AG10803 (cell line): ENCODE results near the gene TMEM250.
"Not testable (repeated sequence)": the region's sequence is repeated elsewhere in the genome, so short reads cannot be mapped to it uniquely, and the experiment has no call there.

Experiments
- DNase-seq: peaks from one replicate; pipeline ENCODE4 v3.0.0; 2010; ENCODE audit warnings: low read depth
- H3K4me3 ChIP-seq: 2 replicates; pipeline ENCODE4 v1.5.1; 2011; ENCODE audit warnings: mild to moderate bottlenecking, low read length, control low read depth
- CTCF ChIP-seq: conservative IDR thresholded peaks from 2 replicates; pipeline ENCODE4 v1.5.1; 2011; ENCODE audit warnings: mild to moderate bottlenecking, low read length, control low read depth, inconsistent platforms

The TMEM250 gene

GRCh38 chr9:136104916-136105315 lies 13.8 kb downstream of the TMEM250 start:
- no peak for TF ChIP-seq CTCF
- no peak overlapping the region for H3K4me3 ChIP-seq
- DNase-seq: no peak

- no peak overlapping the region for H3K4me3 ChIP-seq
- DNase-seq: no peak
- TF ChIP-seq CTCF: no peak
Measured at GRCh38 chr9:136104488-136104800, 14.2 kb downstream of the TMEM250 start.

GRCh38 chr9:136103651-136104487 lies 14.8 kb downstream of the TMEM250 start:
- no peak for TF ChIP-seq CTCF
- no peak for DNase-seq
- H3K4me3 ChIP-seq: no peak overlapping the region

GRCh38 chr9:136101615-136102074 lies 17.0 kb downstream of the TMEM250 start:
- DNase-seq, H3K4me3 ChIP-seq: not testable (repeated sequence)

- H3K4me3 ChIP-seq: no peak overlapping the region
- no peak for DNase-seq
- TF ChIP-seq CTCF: no peak
Measured at GRCh38 chr9:136100700-136101614, 17.7 kb downstream of the TMEM250 start.

GRCh38 chr9:136099542-136099941 lies 19.1 kb downstream of the TMEM250 start:
- DNase-seq: no peak
- no peak overlapping the region for H3K4me3 ChIP-seq
- no peak for TF ChIP-seq CTCF

- no peak overlapping the region for H3K4me3 ChIP-seq
- DNase-seq: no peak
- no peak for TF ChIP-seq CTCF
Measured at GRCh38 chr9:136098844-136099243, 19.8 kb downstream of the TMEM250 start.
